Activated T-cell treated with anti-CD3 and anti-CD28 coated beads, Interleukin-2, amount 50 U/mL, for 1 hour (primary cell): Measurements from ENCODE around the gene SLC37A1.
A peak's percentile ranks its signal among the peaks of the same experiment; 100 is the strongest.
"Not testable (repeated sequence)": the region's sequence is repeated elsewhere in the genome, so short reads cannot be mapped to it uniquely, and the experiment has no call there.

Source experiments
- DNase-seq: peaks from one replicate; pipeline ENCODE4 v3.0.0-alpha.2; 2020

Gene SLC37A1

DNA sequence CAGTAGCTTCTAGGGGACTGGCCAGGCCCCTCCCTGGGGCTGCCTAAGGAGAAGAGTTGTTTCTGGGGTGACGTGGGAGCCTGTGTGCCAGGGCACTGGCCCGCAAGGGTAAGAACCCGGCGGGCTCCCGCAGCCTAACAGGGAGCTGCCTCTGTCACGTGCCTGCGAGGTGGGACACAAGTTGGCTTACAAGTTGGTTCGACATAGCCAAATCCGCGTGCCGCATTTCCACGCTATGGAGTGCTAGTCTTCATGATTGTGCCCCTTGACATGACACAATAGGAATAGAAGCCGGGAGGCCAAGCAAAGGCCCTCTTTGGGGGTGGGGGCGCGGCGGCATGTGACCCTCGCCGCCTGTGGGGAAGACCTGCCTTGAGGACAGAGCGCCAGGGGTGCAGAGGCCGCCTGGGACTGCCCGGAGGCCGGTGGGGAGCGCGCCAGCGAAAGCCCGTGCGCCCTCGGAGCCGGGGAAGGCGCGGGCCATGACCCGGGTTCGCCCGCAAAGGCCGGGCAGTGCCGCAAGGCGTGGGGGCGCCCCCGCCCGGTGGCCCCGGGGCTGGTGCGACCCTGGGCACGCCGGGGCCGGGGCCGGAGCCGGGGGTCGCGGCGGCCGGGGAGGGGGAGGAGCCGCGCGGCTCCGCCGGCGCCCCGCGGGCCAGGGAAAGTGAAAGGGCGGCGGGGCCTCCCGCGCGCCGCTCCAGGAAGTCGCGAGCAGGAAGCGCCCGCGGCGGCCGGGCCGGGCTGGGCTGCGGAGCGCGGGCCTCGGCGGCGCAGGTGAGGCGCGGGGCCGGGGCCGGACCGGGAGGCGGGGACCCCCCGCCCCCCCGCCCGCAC, at the start of gene SLC37A1:
SLC37A1 (plus strand) TSS at position 702 of the 834 bp plus-strand sequence. CDS start 4,603 bp downstream, outside the sequence.
- DNase-seq = peak; percentile 62

DNA sequence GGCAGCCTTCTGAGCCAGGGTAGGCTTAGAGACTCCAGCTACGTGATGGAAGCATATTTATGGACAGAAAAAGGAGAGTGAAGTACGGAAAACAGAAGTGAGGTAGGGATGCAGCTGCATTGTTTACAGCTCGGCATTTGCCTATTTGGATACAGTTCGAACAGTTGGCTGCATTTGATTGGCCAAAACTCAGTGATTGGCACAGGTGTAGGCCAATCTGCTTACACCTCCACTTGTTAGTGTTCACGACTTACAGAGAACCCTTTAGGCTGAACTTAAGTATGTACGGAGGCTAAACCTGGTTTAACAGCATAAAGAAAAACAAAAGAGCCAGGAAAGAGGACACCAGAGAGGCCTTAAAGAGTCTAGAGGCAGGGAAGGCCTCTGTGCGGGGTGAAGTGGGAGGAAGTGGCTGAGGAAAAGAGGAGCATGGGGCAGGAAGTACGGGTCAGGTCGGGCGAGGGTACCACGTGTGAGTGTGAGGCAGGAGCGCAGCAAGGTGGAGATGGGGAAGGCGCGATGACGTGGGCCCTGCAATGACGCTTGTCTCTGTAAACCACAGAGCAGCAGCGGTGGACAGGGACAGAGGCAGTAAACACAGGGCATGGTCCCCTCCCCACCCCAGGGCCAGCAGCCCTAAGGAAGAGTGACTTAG, 49.7 kb upstream of the SLC37A1 start:
- peak; percentile 75 for DNase-seq

DNA sequence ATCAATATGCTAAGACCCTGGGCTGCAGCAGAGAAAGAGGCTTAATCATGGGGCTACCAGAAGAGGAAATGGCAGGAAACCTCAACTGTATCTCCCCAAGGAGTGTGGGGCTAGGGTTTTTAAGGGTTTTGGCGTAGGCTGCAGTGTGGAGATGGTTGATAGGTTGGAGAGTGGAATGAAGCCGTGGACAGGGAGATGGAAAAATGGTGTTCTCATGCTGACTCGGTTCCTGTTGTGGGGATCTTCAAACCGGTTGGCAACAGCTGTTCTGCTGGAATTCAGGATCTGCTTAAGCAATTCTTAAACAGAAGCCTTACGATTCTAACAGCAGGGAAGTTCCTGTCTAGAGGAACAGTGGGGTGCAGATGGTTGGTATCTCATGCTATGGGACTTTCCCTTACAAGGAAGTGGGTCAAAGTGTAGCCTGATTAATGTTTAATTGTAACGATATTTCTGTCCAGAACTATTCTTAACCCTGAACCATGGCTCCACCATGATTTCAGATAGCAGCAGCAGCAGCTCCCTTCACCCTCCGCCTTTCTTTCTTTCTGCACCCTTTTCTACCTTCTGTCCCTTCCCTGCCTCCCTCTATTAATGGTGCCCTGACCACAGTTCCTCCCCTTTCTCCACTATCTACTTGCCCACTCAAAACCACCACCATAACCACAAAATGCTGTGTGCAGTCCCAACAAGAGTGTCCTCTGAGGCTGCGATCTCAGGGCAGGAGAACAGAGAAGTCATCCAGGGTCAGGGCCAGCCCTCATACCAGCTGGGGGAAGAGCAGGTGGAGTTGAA, 48.4 kb upstream of the SLC37A1 start:
- no peak for DNase-seq

DNA sequence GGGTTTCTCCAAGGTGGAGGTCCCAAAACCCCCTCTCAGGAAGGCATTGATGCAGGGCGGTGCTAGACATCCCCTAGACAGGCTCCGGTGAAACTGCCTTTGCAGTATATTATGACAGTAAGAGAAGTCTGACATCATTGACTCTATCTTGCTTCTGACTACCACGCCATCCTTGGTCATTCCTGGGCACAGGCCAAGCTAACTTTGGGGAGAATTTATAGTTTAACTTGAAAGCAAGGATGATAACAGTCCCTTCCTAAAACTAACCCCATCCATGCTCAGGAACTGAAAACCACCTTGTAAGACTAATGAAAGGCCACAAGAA, 47.9 kb upstream of the SLC37A1 start:
- DNase-seq = no peak

- DNase-seq = no peak
Observed at GRCh38 chr21:42466700-42467099, 47.0 kb upstream of the SLC37A1 start.

GRCh38 chr21:42467140-42467983, 46.3 kb upstream of the SLC37A1 start:
- DNase-seq = no peak

- DNase-seq = no peak
Observed at GRCh38 chr21:42468491-42469131, 45.0 kb upstream of the SLC37A1 start.

DNA sequence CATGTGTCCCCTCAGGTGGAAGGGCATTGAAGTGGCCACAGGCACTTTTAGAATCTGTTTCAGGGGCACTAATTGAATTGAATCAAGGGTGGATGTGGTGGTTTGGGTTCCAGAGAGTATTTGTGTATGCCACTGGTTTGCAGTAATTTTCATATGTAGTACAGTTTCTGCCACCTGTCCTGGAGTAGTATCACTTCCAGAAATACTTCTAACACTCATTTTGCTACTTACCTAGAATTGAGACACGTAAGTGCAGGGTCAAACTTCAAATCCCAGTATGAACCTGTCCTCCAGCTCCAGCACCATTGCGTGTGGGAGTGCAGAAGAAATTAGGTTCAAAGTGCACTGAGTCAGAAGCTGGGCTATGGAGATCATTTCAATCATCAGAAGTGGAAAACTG, 44.4 kb upstream of the SLC37A1 start:
- no peak for DNase-seq

GRCh38 chr21:42469726-42470125, 43.9 kb upstream of the SLC37A1 start:
- not testable (repeated sequence) for DNase-seq

- no peak for DNase-seq
Observed at GRCh38 chr21:42471206-42471605, 42.4 kb upstream of the SLC37A1 start.

DNA sequence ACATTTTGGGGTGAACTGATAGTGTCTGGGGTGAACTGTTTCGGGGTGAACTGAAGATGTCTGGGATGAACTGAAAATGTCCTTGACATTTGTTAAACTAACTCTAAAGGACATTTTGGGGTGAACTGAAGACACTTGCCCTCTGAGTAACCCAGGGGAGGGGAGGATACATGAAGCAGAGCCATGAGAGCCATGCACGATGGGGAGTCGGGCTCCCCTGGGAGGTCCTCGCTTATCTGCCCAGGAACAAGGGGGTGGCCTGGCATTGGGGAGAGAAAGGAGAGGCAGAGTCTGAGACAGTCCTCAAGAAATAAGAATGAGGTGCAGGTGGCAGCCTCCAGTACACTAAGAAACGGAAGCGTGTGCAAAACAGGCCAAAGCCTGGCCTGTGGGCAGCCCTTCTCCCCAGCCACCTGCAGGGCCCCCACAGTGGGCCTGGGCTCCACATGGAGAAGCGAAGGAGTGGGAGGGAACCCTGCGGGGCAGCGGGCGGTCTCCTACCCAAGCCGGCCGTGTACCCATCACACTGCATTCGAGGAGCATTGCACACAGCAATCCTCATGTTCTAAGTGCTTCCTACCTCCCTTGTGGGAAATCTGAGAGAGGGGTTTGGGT, 41.8 kb upstream of the SLC37A1 start:
- no peak for DNase-seq

- no peak for DNase-seq
Observed at GRCh38 chr21:42472521-42472920, 41.1 kb upstream of the SLC37A1 start.

DNA sequence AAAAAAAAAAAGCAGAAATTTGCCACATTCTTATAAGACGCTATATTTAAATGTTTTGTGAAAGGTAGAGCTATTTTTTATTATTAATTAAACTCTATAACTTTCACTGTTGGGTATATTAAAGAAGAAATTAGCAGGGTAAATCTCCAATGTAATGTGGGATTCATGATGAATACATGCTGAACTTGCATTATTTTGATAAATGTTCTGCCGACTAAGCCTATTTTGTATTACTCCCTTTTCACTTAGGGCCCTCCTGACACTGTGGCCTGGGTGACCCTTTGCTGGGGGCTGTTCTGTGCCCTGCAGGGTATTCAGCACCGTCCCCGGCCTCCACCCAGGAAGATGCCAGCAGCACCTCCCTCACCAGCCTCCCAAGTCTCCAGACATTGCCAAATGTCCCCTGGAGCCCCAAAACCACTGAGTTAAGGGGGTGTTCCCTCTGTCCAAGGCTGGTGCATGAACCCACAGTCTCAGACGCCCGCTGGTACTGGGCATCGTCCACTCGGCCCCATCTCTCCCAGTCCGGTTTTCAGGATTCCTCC, 40.1 kb upstream of the SLC37A1 start:
- DNase-seq = no peak

DNA sequence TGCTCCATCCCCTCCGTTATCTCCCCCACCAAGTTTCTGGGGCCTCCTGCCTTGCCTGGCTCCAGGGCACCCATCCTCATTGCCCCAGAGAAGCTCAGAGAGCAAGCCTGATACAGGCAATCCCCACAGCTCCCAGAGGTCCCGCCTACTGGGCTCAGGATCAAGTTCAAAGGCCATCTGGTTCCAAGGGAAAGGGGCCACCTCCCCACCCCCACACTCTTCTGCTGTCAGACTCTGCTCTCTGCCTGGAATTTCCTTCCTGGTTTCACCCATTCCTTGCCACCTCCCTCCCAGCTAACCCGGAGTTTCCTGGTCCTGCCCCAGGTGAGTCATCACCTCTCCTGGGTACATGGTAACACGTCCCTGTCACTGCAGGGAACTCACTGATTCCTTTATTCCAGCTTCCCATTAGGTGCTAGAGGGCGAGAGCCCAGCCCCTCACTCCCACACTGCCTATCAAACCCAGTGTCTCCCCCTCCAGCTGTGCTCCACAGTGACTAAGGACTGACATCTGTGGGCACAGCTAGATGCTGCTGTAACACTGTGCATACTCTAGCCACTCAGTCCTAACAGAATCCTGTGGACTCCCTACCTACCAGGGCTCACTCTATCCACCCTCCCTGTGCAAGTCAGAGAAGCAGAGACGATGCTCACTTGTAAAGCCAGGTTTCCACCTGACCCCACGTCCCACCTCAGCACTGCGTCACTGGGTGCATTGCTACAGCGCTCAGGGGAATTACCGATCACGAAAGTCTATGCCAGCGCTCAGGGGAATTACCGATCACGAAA, 39.4 kb upstream of the SLC37A1 start:
- no peak for DNase-seq

- DNase-seq = no peak
Observed at GRCh38 chr21:42475036-42475435, 38.6 kb upstream of the SLC37A1 start.

DNA sequence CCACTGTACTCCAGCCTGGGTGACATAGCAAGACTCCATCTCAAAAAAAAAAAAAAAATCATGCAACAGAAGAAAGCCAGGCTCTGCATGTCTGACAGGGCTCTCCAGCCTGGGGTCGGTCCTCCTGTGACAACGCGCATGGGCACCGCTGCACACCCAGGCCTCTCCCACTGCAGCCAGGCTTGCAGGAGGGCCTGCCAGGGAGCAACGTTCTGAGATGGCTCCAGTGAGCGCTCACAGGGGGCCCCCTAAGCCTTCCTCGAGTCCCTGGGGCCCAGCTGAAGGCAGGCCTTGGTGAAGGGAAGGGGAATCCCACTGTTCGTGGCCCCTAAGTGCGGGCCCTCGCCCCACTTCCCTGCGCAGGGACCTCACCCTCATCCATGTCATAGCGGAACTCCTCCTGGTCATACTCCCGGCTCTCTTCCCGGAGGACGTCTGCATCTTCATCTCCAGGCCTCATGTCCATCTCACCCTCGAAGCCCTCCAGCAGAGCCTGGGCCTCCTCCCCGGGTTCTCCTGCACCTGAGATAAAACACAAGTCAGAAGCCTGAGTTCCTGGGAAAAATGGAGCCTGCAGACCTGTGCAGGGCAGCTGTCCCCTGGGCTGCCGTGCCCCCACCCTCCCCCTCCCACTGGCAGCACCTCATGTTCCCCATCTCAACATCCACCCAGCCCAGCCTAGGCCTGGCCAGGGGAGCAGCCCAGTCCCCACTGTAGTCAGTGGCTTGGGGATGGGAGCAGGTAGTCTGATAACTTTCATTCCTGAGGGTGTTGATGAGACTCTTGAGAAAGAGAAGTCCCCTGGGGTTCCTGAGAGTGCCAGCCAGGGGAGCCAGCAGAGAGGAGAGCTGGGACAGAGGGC, 37.9 kb upstream of the SLC37A1 start:
- no peak for DNase-seq

GRCh38 chr21:42476388-42477331, 37.0 kb upstream of the SLC37A1 start:
- no peak for DNase-seq

DNA sequence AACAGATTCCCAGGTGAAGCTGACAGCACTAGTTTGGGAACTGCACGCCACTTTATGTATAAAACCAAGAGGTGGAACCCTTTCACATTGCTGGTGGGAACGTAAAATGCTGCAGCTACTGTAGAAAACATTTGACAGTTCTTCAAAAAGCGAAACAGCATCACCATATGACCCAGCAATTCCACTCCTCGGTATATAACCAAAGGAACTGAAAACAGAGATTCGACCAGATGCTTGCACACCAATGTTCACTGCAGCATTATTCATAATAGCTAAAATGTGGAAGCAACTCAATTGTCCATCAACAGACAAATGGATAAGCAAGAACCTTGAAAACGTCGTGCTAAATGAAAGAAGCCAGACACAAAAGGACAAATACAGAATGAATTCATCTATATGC, 35.1 kb upstream of the SLC37A1 start:
- DNase-seq = no peak
